WERI-Rb-1 (cell line): ENCODE measurements around the gene RTN4.

Source experiments
- DNase-seq: peaks from one replicate; pipeline ENCODE4 v3.0.0-alpha.2; 2020
- H3K27ac ChIP-seq: fragments of 250-450 bp; sonication (Bioruptor Pico); 2 replicates; pipeline ENCODE4 v1.5.1; 2020; ENCODE audit warnings: mild to moderate bottlenecking, moderate library complexity
- H3K27me3 ChIP-seq: fragments of 250-450 bp; sonication (Bioruptor Pico); 2 replicates; pipeline ENCODE4 v1.5.1; 2021; ENCODE audit warnings: mild to moderate bottlenecking, low read depth, moderate library complexity; ENCODE audit not compliant: insufficient read depth, severe bottlenecking
- H3K36me3 ChIP-seq: fragments of 250-450 bp; sonication (Bioruptor Pico); 2 replicates; pipeline ENCODE4 v1.5.1; 2020; ENCODE audit warnings: mild to moderate bottlenecking, moderate library complexity
- H3K4me3 ChIP-seq: 2 replicates; pipeline ENCODE4 v1.5.1; 2011; ENCODE audit warnings: low read depth, mild to moderate bottlenecking, control low read depth, low read length
- H3K9me3 ChIP-seq: fragments of 250-450 bp; sonication (Bioruptor Pico); 2 replicates; pipeline ENCODE4 v1.5.1; 2021; ENCODE audit warnings: mild to moderate bottlenecking, moderate library complexity; ENCODE audit not compliant: severe bottlenecking
- CTCF ChIP-seq: IDR thresholded peaks from 2 replicates; pipeline ENCODE4 v1.5.1; 2011; ENCODE audit warnings: low read depth, mild to moderate bottlenecking, control low read depth, inconsistent platforms, low read length

RTN4 gene

GRCh38 chr2:54975598-54976492 is 74.4 kb downstream of the RTN4 start:
- Histone ChIP-seq H3K27me3 (no peaks in the 10 kb centered on the region), H3K4me3 (no peak overlapping the region), H3K27ac (no peak overlapping the region), H3K36me3 (peaks cover 63% of the 10 kb centered on the region), H3K9me3 (no peaks in the 10 kb centered on the region)
- TF ChIP-seq CTCF: no peak
- no peak for DNase-seq

GRCh38 chr2:54975175-54975574 is 75.1 kb downstream of the RTN4 start:
- Histone ChIP-seq H3K4me3 (no peak overlapping the region), H3K36me3 (peaks cover 63% of the 10 kb centered on the region), H3K27ac (no peak overlapping the region), H3K9me3 (no peaks in the 10 kb centered on the region), H3K27me3 (no peaks in the 10 kb centered on the region)
- TF ChIP-seq CTCF: no peak
- DNase-seq: no peak

- H3K4me3 ChIP-seq: no peak overlapping the region
- H3K36me3 ChIP-seq: peaks cover 46% of the 10 kb centered on the region
- H3K27ac ChIP-seq: no peak overlapping the region
- H3K27me3 ChIP-seq: no peaks in the 10 kb centered on the region
- H3K9me3 ChIP-seq: no peaks in the 10 kb centered on the region
- TF ChIP-seq CTCF: no peak
- no peak for DNase-seq
Observed at GRCh38 chr2:54969940-54970338, 80.3 kb downstream of the RTN4 start.

GRCh38 chr2:54969295-54969939 is 80.8 kb downstream of the RTN4 start:
- Histone ChIP-seq H3K27ac (no peak overlapping the region), H3K36me3 (peaks cover 44% of the 10 kb centered on the region), H3K9me3 (no peaks in the 10 kb centered on the region), H3K4me3 (no peak overlapping the region), H3K27me3 (no peaks in the 10 kb centered on the region)
- no peak for TF ChIP-seq CTCF
- no peak for DNase-seq

GRCh38 chr2:54968561-54969218 is 81.6 kb downstream of the RTN4 start:
- no peak overlapping the region for H3K27ac ChIP-seq
- H3K4me3 ChIP-seq: no peak overlapping the region
- no peaks in the 10 kb centered on the region for H3K9me3 ChIP-seq
- TF ChIP-seq CTCF: no peak
- DNase-seq: no peak
- no peaks in the 10 kb centered on the region for H3K27me3 ChIP-seq
- H3K36me3 ChIP-seq: peaks cover 37% of the 10 kb centered on the region
